ENCODE results near the gene NOVA2.

The NOVA2 gene

GRCh38 chr19:45953676-45954075 lies 20.0 kb downstream of the NOVA2 start:
- H3K9me3 ChIP-seq (ENCODE audit: low read length): no peaks in the 10 kb centered on the region
- no peaks in the 10 kb centered on the region for H3K36me3 ChIP-seq (ENCODE audit: insufficient read depth, low read length)
- no peak overlapping the region for H2AFZ ChIP-seq (ENCODE audit: low read length)
- no peaks in the 10 kb centered on the region for H3F3A ChIP-seq (ENCODE audit: insufficient read depth, low read length)
- TF ChIP-seq CTCF (IDR thresholded peaks at IDR 0.05; ENCODE audit: low read length): no peak
- TF ChIP-seq EZH2 (IDR thresholded peaks at IDR 0.05; ENCODE audit: borderline replicate concordance, low read length): no peak
- no peak overlapping the region for H3K4me3 ChIP-seq (ENCODE audit: low read depth, low read length, poor library complexity, severe bottlenecking)
- no peaks in the 10 kb centered on the region for H4K20me1 ChIP-seq (ENCODE audit: insufficient read depth, low read length)
- H3K9me2 ChIP-seq (ENCODE audit: low read depth, low read length): no peaks in the 10 kb centered on the region
- no peak overlapping the region for H3K4me2 ChIP-seq (ENCODE audit: low read length)
- no peak overlapping the region for H3K27ac ChIP-seq (ENCODE audit: low read depth, low read length, poor library complexity, severe bottlenecking)
- H3K9ac ChIP-seq (ENCODE audit: low read length): no peak overlapping the region
- 0 out of 2 replicates have a peak, but pooled peaks cover 4% of the 10 kb centered on the region for H3K27me3 ChIP-seq (ENCODE audit: insufficient read depth, low read length)
- no peaks in the 10 kb centered on the region for H3K4me1 ChIP-seq (ENCODE audit: insufficient read depth, low read length, severe bottlenecking)
- H3K79me2 ChIP-seq (ENCODE audit: insufficient read depth, low read length): no peaks in the 10 kb centered on the region

- Histone ChIP-seq H3K9me2 (ENCODE audit: low read depth, low read length) (no peaks in the 10 kb centered on the region), H3K4me3 (ENCODE audit: low read depth, low read length, poor library complexity, severe bottlenecking) (no peak overlapping the region), H3K4me1 (ENCODE audit: insufficient read depth, low read length, severe bottlenecking) (no peaks in the 10 kb centered on the region), H3K9ac (ENCODE audit: low read length) (no peak overlapping the region), H3K79me2 (ENCODE audit: insufficient read depth, low read length) (no peaks in the 10 kb centered on the region), H3K9me3 (ENCODE audit: low read length) (no peaks in the 10 kb centered on the region), H2AFZ (ENCODE audit: low read length) (no peak overlapping the region), H3K36me3 (ENCODE audit: insufficient read depth, low read length) (no peaks in the 10 kb centered on the region), H3F3A (ENCODE audit: insufficient read depth, low read length) (no peaks in the 10 kb centered on the region), H3K27ac (ENCODE audit: low read depth, low read length, poor library complexity, severe bottlenecking) (no peak overlapping the region), H3K4me2 (ENCODE audit: low read length) (no peak overlapping the region), H4K20me1 (ENCODE audit: insufficient read depth, low read length) (no peaks in the 10 kb centered on the region), H3K27me3 (ENCODE audit: insufficient read depth, low read length) (0 out of 2 replicates have a peak, but pooled peaks cover 4% of the 10 kb centered on the region)
- no peak for TF ChIP-seq CTCF (IDR thresholded peaks at IDR 0.05; ENCODE audit: low read length)
- TF ChIP-seq EZH2 (IDR thresholded peaks at IDR 0.05; ENCODE audit: borderline replicate concordance, low read length): no peak
Observed at GRCh38 chr19:45952686-45953505, 20.8 kb downstream of the NOVA2 start.

- no peak for TF ChIP-seq EZH2 (IDR thresholded peaks at IDR 0.05; ENCODE audit: borderline replicate concordance, low read length)
- no peak for TF ChIP-seq CTCF (IDR thresholded peaks at IDR 0.05; ENCODE audit: low read length)
- H3K4me2 ChIP-seq (ENCODE audit: low read length): no peak overlapping the region
- no peak overlapping the region for H3K4me3 ChIP-seq (ENCODE audit: low read depth, low read length, poor library complexity, severe bottlenecking)
- no peaks in the 10 kb centered on the region for H3K36me3 ChIP-seq (ENCODE audit: insufficient read depth, low read length)
- H3K27ac ChIP-seq (ENCODE audit: low read depth, low read length, poor library complexity, severe bottlenecking): no peak overlapping the region
- H3K9me2 ChIP-seq (ENCODE audit: low read depth, low read length): no peaks in the 10 kb centered on the region
- H3K27me3 ChIP-seq (ENCODE audit: insufficient read depth, low read length): 0 out of 2 replicates have a peak, but pooled peaks cover 4% of the 10 kb centered on the region
- H3K4me1 ChIP-seq (ENCODE audit: insufficient read depth, low read length, severe bottlenecking): no peaks in the 10 kb centered on the region
- H3K79me2 ChIP-seq (ENCODE audit: insufficient read depth, low read length): no peaks in the 10 kb centered on the region
- H3F3A ChIP-seq (ENCODE audit: insufficient read depth, low read length): no peaks in the 10 kb centered on the region
- no peak overlapping the region for H2AFZ ChIP-seq (ENCODE audit: low read length)
- H4K20me1 ChIP-seq (ENCODE audit: insufficient read depth, low read length): no peaks in the 10 kb centered on the region
- H3K9me3 ChIP-seq (ENCODE audit: low read length): no peaks in the 10 kb centered on the region
- no peak overlapping the region for H3K9ac ChIP-seq (ENCODE audit: low read length)
Observed at GRCh38 chr19:45952341-45952685, 21.4 kb downstream of the NOVA2 start.

Data from OCI-LY1 (cell line).